ENCODE results near the gene KLB.
A peak's percentile ranks its signal among the peaks of the same experiment; 100 is the strongest.
"Not testable (repeated sequence)": the region's sequence is repeated elsewhere in the genome, so short reads cannot be mapped to it uniquely, and the experiment has no call there.

KLB gene

GRCh38 chr4:39406763-39407583, at the start of gene KLB:
KLB (plus strand) TSS chr4:39406930; CDS start chr4:39406950, 20 bp downstream.
- no peak for DNase-seq (ENCODE audit: low read depth, low spot score)

GRCh38 chr4:39357002-39357401, 49.7 kb upstream of the KLB start:
- DNase-seq (ENCODE audit: low read depth, low spot score), result no peak

GRCh38 chr4:39360611-39361010, 46.1 kb upstream of the KLB start:
- not testable (repeated sequence) for DNase-seq (ENCODE audit: low read depth, low spot score)

GRCh38 chr4:39362827-39363226, 43.9 kb upstream of the KLB start:
- DNase-seq (ENCODE audit: low read depth, low spot score), result no peak

GRCh38 chr4:39363773-39364393, 42.8 kb upstream of the KLB start:
- DNase-seq (ENCODE audit: low read depth, low spot score), result no peak

GRCh38 chr4:39365360-39365759, 41.4 kb upstream of the KLB start:
- DNase-seq (ENCODE audit: low read depth, low spot score), result no peak

GRCh38 chr4:39365830-39366771, 40.6 kb upstream of the KLB start, which contains the start of gene RFC1:
RFC1 (minus strand) TSS chr4:39366362; CDS start chr4:39366241, 121 bp downstream.
- peak; percentile 86 for DNase-seq (ENCODE audit: low read depth, low spot score)

- no peak for DNase-seq (ENCODE audit: low read depth, low spot score)
Observed at GRCh38 chr4:39367166-39367565, 39.6 kb upstream of the KLB start.

GRCh38 chr4:39369301-39369700, 37.4 kb upstream of the KLB start:
- DNase-seq (ENCODE audit: low read depth, low spot score), result no peak

- DNase-seq (ENCODE audit: low read depth, low spot score), result not testable (repeated sequence)
Observed at GRCh38 chr4:39371209-39371608, 35.5 kb upstream of the KLB start.

- DNase-seq (ENCODE audit: low read depth, low spot score), result no peak
Observed at GRCh38 chr4:39375478-39375877, 31.3 kb upstream of the KLB start.

- DNase-seq (ENCODE audit: low read depth, low spot score), result no peak
Observed at GRCh38 chr4:39383690-39384089, 23.0 kb upstream of the KLB start.

GRCh38 chr4:39384563-39384962, 22.2 kb upstream of the KLB start:
- no peak for DNase-seq (ENCODE audit: low read depth, low spot score)

GRCh38 chr4:39390603-39391002, 16.1 kb upstream of the KLB start:
- DNase-seq (ENCODE audit: low read depth, low spot score), result no peak

GRCh38 chr4:39394706-39395105, 12.0 kb upstream of the KLB start:
- no peak for DNase-seq (ENCODE audit: low read depth, low spot score)

GRCh38 chr4:39401640-39402039, 5.1 kb upstream of the KLB start:
- DNase-seq (ENCODE audit: low read depth, low spot score), result not testable (repeated sequence)

GRCh38 chr4:39407584-39407885, 805 bp downstream of the KLB start:
- DNase-seq (ENCODE audit: low read depth, low spot score), result no peak

- no peak for DNase-seq (ENCODE audit: low read depth, low spot score)
Observed at GRCh38 chr4:39410415-39410814, 3.7 kb downstream of the KLB start.

GRCh38 chr4:39411561-39411960, 4.8 kb downstream of the KLB start:
- DNase-seq (ENCODE audit: low read depth, low spot score), result not testable (repeated sequence)

GRCh38 chr4:39415678-39416283, 9.1 kb downstream of the KLB start:
- no peak for DNase-seq (ENCODE audit: low read depth, low spot score)

GRCh38 chr4:39422247-39422646, 15.5 kb downstream of the KLB start:
- no peak for DNase-seq (ENCODE audit: low read depth, low spot score)

- DNase-seq (ENCODE audit: low read depth, low spot score), result not testable (repeated sequence)
Observed at GRCh38 chr4:39425297-39425696, 18.6 kb downstream of the KLB start.

Data from iPS DF 19.7 (cell line).